ENCODE results near the gene FANCI. TPM values are rescaled to one million over a fixed set of nuclear protein-coding genes. Genes with fewer than 3 reads are reported as not detected.

FANCI gene
- total RNA-seq: 1 to 10 TPM in 3 of 4 donors, under 1 TPM in 1; 0.80 to 3.3 (median 2.7) TPM

GRCh38 chr15:89243691-89244573, at the start of gene FANCI:
FANCI (plus strand) TSS chr15:89243979; CDS start chr15:89247648, 3,669 bp downstream.
- Histone ChIP-seq H3K36me3 (no peaks in the 10 kb centered on the region), H3K4me1 (peaks cover 8 to 15% of the 10 kb centered on the region in 2 donors), H3K27ac (peak within 1 kb of the TSS; percentile 66 to 82 (median 72)), H3K9me3 (no peaks in the 10 kb centered on the region), H3K27me3 (no peaks in the 10 kb centered on the region), H3K4me3 (peak within 1 kb of the TSS; percentile 75 to 88 (median 76))
- ATAC-seq (peak; percentile 96 to 97), DNase-seq (peak; percentile 89 to 93)
- peak in 1 of 2 donors; percentile 27 for TF ChIP-seq POLR2A (IDR thresholded peaks at IDR 0.05)
- peak; percentile 12 to 55 (median 34) for TF ChIP-seq CTCF (IDR thresholded peaks at IDR 0.05 in 4 of 5, conservative IDR thresholded peaks at IDR 0.05 in 1 of 5)
- intact Hi-C loops (cut with DNase I; ENCODE audit: low total_unique reads) (loop anchor here (1.0 to 5.0 kb wide), 4 partner anchors 37 to 777 kb away; partner anchors contain the start of genes MRPL46, MRPS11 and POLG), in situ Hi-C loops (cut with MboI; ENCODE audit: low sequenced_read_pairs in 4 of 4) (no loop called here)

- Histone ChIP-seq H3K27me3 (no peaks in the 10 kb centered on the region), H3K9me3 (no peaks in the 10 kb centered on the region), H3K27ac (peak overlapping the region in 1 of 4 donors; percentile 39), H3K4me3 (no peak overlapping the region), H3K4me1 (peaks cover 0 to 7% of the 10 kb centered on the region in 2 donors), H3K36me3 (peaks cover 0 to 97% of the 10 kb centered on the region in 2 donors)
- TF ChIP-seq POLR2A (IDR thresholded peaks at IDR 0.05) (no peak), CTCF (IDR thresholded peaks at IDR 0.05 in 4 of 5, conservative IDR thresholded peaks at IDR 0.05 in 1 of 5) (no peak)
- no peak for DNase-seq
- intact Hi-C loops (cut with DNase I; ENCODE audit: low total_unique reads) (no loop called here), in situ Hi-C loops (cut with MboI; ENCODE audit: low sequenced_read_pairs in 4 of 4) (no loop called here)
- no peak for ATAC-seq
Measured at GRCh38 chr15:89194608-89195007, 49.2 kb upstream of the FANCI start.

- no peaks in the 10 kb centered on the region for H3K9me3 ChIP-seq
- no peak for ATAC-seq
- H3K27ac ChIP-seq: peak overlapping the region; percentile 31 to 57 (median 41)
- H3K27me3 ChIP-seq: no peaks in the 10 kb centered on the region
- H3K4me1 ChIP-seq: peaks cover 0 to 7% of the 10 kb centered on the region in 2 donors
- H3K4me3 ChIP-seq: no peak overlapping the region
- DNase-seq: no peak
- TF ChIP-seq CTCF (IDR thresholded peaks at IDR 0.05 in 4 of 5, conservative IDR thresholded peaks at IDR 0.05 in 1 of 5) (no peak), POLR2A (IDR thresholded peaks at IDR 0.05) (no peak)
- H3K36me3 ChIP-seq: peaks cover 0 to 94% of the 10 kb centered on the region in 2 donors
- in situ Hi-C loops (cut with MboI; ENCODE audit: low sequenced_read_pairs in 4 of 4): no loop called here
- intact Hi-C loops (cut with DNase I; ENCODE audit: low total_unique reads): no loop called here
Measured at GRCh38 chr15:89195836-89196235, 47.9 kb upstream of the FANCI start.

- Histone ChIP-seq H3K27ac (peak overlapping the region in 3 of 4 donors; percentile 3 to 57 (median 45)), H3K27me3 (no peaks in the 10 kb centered on the region), H3K9me3 (no peaks in the 10 kb centered on the region), H3K4me3 (no peak overlapping the region), H3K4me1 (peaks cover 0 to 7% of the 10 kb centered on the region in 2 donors), H3K36me3 (peaks cover 0 to 94% of the 10 kb centered on the region in 2 donors)
- TF ChIP-seq POLR2A (IDR thresholded peaks at IDR 0.05): no peak
- no peak for TF ChIP-seq CTCF (IDR thresholded peaks at IDR 0.05 in 4 of 5, conservative IDR thresholded peaks at IDR 0.05 in 1 of 5)
- ATAC-seq: no peak
- intact Hi-C loops (cut with DNase I; ENCODE audit: low total_unique reads): no loop called here
- in situ Hi-C loops (cut with MboI; ENCODE audit: low sequenced_read_pairs in 4 of 4): no loop called here
- DNase-seq: no peak
Measured at GRCh38 chr15:89196241-89196640, 47.5 kb upstream of the FANCI start.

All from gastrocnemius medialis (tissue), 4 donors.